Measurements from ENCODE around the gene SPDYC. TPM values are rescaled to one million over a fixed set of nuclear protein-coding genes. Genes with fewer than 3 reads are reported as not detected.

SPDYC gene
- polyA plus RNA-seq, 1 experiment: not detected

GRCh38 chr11:65151331-65151899 lies 18.6 kb upstream of the SPDYC start:
- DNase-seq (ENCODE audit: low read depth, low spot score): no peak
- ChIA-PET CTCF (interaction anchor here (1.7 kb wide), 1 partner anchor 12 kb away, joined by 5 read pairs; no protein-coding TSS in a partner anchor), POLR2A (no interaction called here)
- Histone ChIP-seq H3K27me3 (ENCODE audit: control insufficient read depth, insufficient read depth, low read length) (peaks cover 5% of the 10 kb centered on the region), H3K4me3 (ENCODE audit: low read depth, low read length) (no peak overlapping the region), H3K27ac (ENCODE audit: low read depth, low read length) (no peak overlapping the region), H3K9me3 (ENCODE audit: control insufficient read depth, insufficient read depth, low read length) (peaks cover 2% of the 10 kb centered on the region; the same call in 1 of the 2 replicates)
- no peak for TF ChIP-seq CTCF (IDR thresholded peaks at IDR 0.05; ENCODE audit: low read depth, low read length)

- DNase-seq (ENCODE audit: low read depth, low spot score): no peak
- no peak for TF ChIP-seq CTCF (IDR thresholded peaks at IDR 0.05; ENCODE audit: low read depth, low read length)
- Histone ChIP-seq H3K27ac (ENCODE audit: low read depth, low read length) (no peak overlapping the region), H3K27me3 (ENCODE audit: control insufficient read depth, insufficient read depth, low read length) (no peaks in the 10 kb centered on the region), H3K4me3 (ENCODE audit: low read depth, low read length) (no peak overlapping the region), H3K9me3 (ENCODE audit: control insufficient read depth, insufficient read depth, low read length) (0 out of 2 replicates have a peak, but pooled peaks cover 2% of the 10 kb centered on the region)
- CTCF ChIA-PET: interaction anchor here (0.6 to 1.7 kb wide), 2 partner anchors 12 to 73 kb away, joined by 3 to 5 read pairs; no protein-coding TSS in a partner anchor
- POLR2A ChIA-PET: no interaction called here
Measured at GRCh38 chr11:65152122-65152521, 17.9 kb upstream of the SPDYC start.

- DNase-seq (ENCODE audit: low read depth, low spot score): no peak
- no peaks in the 10 kb centered on the region for H3K9me3 ChIP-seq (ENCODE audit: control insufficient read depth, insufficient read depth, low read length)
- H3K27me3 ChIP-seq (ENCODE audit: control insufficient read depth, insufficient read depth, low read length): no peaks in the 10 kb centered on the region
- H3K4me3 ChIP-seq (ENCODE audit: low read depth, low read length): no peak overlapping the region
- no peak for TF ChIP-seq CTCF (IDR thresholded peaks at IDR 0.05; ENCODE audit: low read depth, low read length)
- H3K27ac ChIP-seq (ENCODE audit: low read depth, low read length): no peak overlapping the region
- POLR2A ChIA-PET: no interaction called here
- CTCF ChIA-PET: no interaction called here
Measured at GRCh38 chr11:65156256-65156655, 13.8 kb upstream of the SPDYC start.

- DNase-seq (ENCODE audit: low read depth, low spot score): no peak
- Histone ChIP-seq H3K27ac (ENCODE audit: low read depth, low read length) (no peak overlapping the region), H3K27me3 (ENCODE audit: control insufficient read depth, insufficient read depth, low read length) (no peaks in the 10 kb centered on the region), H3K9me3 (ENCODE audit: control insufficient read depth, insufficient read depth, low read length) (no peaks in the 10 kb centered on the region), H3K4me3 (ENCODE audit: low read depth, low read length) (no peak overlapping the region)
- CTCF ChIA-PET: interaction anchor here (0.7 kb wide), 2 partner anchors 174 to 1543 kb away, joined by 3 to 4 read pairs; no protein-coding TSS in a partner anchor
- TF ChIP-seq CTCF (IDR thresholded peaks at IDR 0.05; ENCODE audit: low read depth, low read length): no peak
- POLR2A ChIA-PET: no interaction called here
Measured at GRCh38 chr11:65156926-65157325, 13.1 kb upstream of the SPDYC start.

GRCh38 chr11:65157336-65157735 lies 12.7 kb upstream of the SPDYC start:
- no peaks in the 10 kb centered on the region for H3K9me3 ChIP-seq (ENCODE audit: control insufficient read depth, insufficient read depth, low read length)
- no peak for TF ChIP-seq CTCF (IDR thresholded peaks at IDR 0.05; ENCODE audit: low read depth, low read length)
- ChIA-PET POLR2A (no interaction called here), CTCF (interaction anchor here (0.7 kb wide), 2 partner anchors 174 to 1543 kb away, joined by 3 to 4 read pairs; no protein-coding TSS in a partner anchor)
- no peaks in the 10 kb centered on the region for H3K27me3 ChIP-seq (ENCODE audit: control insufficient read depth, insufficient read depth, low read length)
- no peak for DNase-seq (ENCODE audit: low read depth, low spot score)
- no peak overlapping the region for H3K27ac ChIP-seq (ENCODE audit: low read depth, low read length)
- no peak overlapping the region for H3K4me3 ChIP-seq (ENCODE audit: low read depth, low read length)
